ENCODE results near the gene SIX5.
"Not testable (repeated sequence)": the region's sequence is repeated elsewhere in the genome, so short reads cannot be mapped to it uniquely, and the experiment has no call there.

SIX5 gene

GRCh38 chr19:45752639-45753038 is 16.4 kb downstream of the SIX5 start:
- DNase-seq = no peak

GRCh38 chr19:45751483-45751882 is 17.6 kb downstream of the SIX5 start:
- DNase-seq = not testable (repeated sequence)

GRCh38 chr19:45747513-45747912 is 21.5 kb downstream of the SIX5 start:
- DNase-seq = no peak

GRCh38 chr19:45746866-45747265 is 22.2 kb downstream of the SIX5 start:
- no peak for DNase-seq

- DNase-seq = no peak
These were observed 23.4 kb downstream of the SIX5 start for GRCh38 chr19:45745606-45746005.

GRCh38 chr19:45742969-45743368 is 26.1 kb downstream of the SIX5 start:
- DNase-seq = no peak

- DNase-seq = peak; percentile 10
These were observed 29.3 kb downstream of the SIX5 start for GRCh38 chr19:45739498-45740439.

GRCh38 chr19:45733160-45733810 is 35.8 kb downstream of the SIX5 start, which contains the start of gene MEIOSIN:
MEIOSIN (plus strand) TSS chr19:45733439; CDS start chr19:45735377, 1,938 bp downstream.
- no peak for DNase-seq

- DNase-seq = peak; percentile 94
These were observed 38.4 kb downstream of the SIX5 start, which contains the start of gene FBXO46 for GRCh38 chr19:45730368-45731288. FBXO46 (minus strand) TSS chr19:45730896; CDS start chr19:45713495, 17,401 bp downstream.

- DNase-seq = peak; percentile 13
These were observed 39.2 kb downstream of the SIX5 start for GRCh38 chr19:45729800-45730290.

GRCh38 chr19:45728683-45729082 is 40.4 kb downstream of the SIX5 start:
- not testable (repeated sequence) for DNase-seq

GRCh38 chr19:45720065-45720464 is 49.0 kb downstream of the SIX5 start:
- not testable (repeated sequence) for DNase-seq

GRCh38 chr19:45717983-45718650 is 50.9 kb downstream of the SIX5 start:
- DNase-seq = no peak

- peak; percentile 98 for DNase-seq
These were observed 51.7 kb downstream of the SIX5 start for GRCh38 chr19:45717131-45717982.

- DNase-seq = peak; percentile 28
These were observed 52.5 kb downstream of the SIX5 start for GRCh38 chr19:45716359-45717130.

- DNase-seq = no peak
These were observed 53.9 kb downstream of the SIX5 start for GRCh38 chr19:45715139-45715538.

Data from RPMI8226 (cell line).